Measurements from ENCODE around the gene ADAM19.
"Not testable (repeated sequence)": the region's sequence is repeated elsewhere in the genome, so short reads cannot be mapped to it uniquely, and the experiment has no call there.

ADAM19 gene

GRCh38 chr5:157486221-157486681 is 89.3 kb downstream of the ADAM19 start:
- TF ChIP-seq, protein P1, sequence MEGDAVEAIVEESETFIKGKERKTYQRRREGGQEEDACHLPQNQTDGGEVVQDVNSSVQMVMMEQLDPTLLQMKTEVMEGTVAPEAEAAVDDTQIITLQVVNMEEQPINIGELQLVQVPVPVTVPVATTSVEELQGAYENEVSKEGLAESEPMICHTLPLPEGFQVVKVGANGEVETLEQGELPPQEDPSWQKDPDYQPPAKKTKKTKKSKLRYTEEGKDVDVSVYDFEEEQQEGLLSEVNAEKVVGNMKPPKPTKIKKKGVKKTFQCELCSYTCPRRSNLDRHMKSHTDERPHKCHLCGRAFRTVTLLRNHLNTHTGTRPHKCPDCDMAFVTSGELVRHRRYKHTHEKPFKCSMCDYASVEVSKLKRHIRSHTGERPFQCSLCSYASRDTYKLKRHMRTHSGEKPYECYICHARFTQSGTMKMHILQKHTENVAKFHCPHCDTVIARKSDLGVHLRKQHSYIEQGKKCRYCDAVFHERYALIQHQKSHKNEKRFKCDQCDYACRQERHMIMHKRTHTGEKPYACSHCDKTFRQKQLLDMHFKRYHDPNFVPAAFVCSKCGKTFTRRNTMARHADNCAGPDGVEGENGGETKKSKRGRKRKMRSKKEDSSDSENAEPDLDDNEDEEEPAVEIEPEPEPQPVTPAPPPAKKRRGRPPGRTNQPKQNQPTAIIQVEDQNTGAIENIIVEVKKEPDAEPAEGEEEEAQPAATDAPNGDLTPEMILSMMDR (IDR thresholded peaks at IDR 0.05; ENCODE audit: unreplicated experiment in 3 of 3), result no peak
- Mint-ChIP-seq H3K27ac (no peak overlapping the region), H3K36me3 (ENCODE audit: low read depth) (peaks cover 47% of the 10 kb centered on the region), H3K9me3 (peaks cover 3% of the 10 kb centered on the region), H3K4me3 (no peak overlapping the region), H3K4me1 (no peaks in the 10 kb centered on the region), H3K27me3 (ENCODE audit: low read depth) (no peaks in the 10 kb centered on the region)

GRCh38 chr5:157485811-157486210 is 89.8 kb downstream of the ADAM19 start:
- Mint-ChIP-seq H3K27ac (no peak overlapping the region), H3K27me3 (ENCODE audit: low read depth) (no peaks in the 10 kb centered on the region), H3K4me3 (no peak overlapping the region), H3K4me1 (no peaks in the 10 kb centered on the region), H3K9me3 (peaks cover 3% of the 10 kb centered on the region), H3K36me3 (ENCODE audit: low read depth) (peaks cover 43% of the 10 kb centered on the region)
- TF ChIP-seq, protein P1 (IDR thresholded peaks at IDR 0.05; ENCODE audit: unreplicated experiment in 3 of 3), result no peak

GRCh38 chr5:157485340-157485739 is 90.2 kb downstream of the ADAM19 start:
- H3K36me3 Mint-ChIP-seq (ENCODE audit: low read depth), result peaks cover 41% of the 10 kb centered on the region
- TF ChIP-seq, protein P1 (IDR thresholded peaks at IDR 0.05; ENCODE audit: unreplicated experiment in 3 of 3), result no peak
- H3K4me1 Mint-ChIP-seq, result no peaks in the 10 kb centered on the region
- H3K27ac Mint-ChIP-seq, result no peak overlapping the region
- H3K9me3 Mint-ChIP-seq, result peaks cover 3% of the 10 kb centered on the region
- no peaks in the 10 kb centered on the region for H3K27me3 Mint-ChIP-seq (ENCODE audit: low read depth)
- H3K4me3 Mint-ChIP-seq, result no peak overlapping the region

- Mint-ChIP-seq H3K4me1 (no peaks in the 10 kb centered on the region), H3K4me3 (no peak overlapping the region), H3K9me3 (peaks cover 3% of the 10 kb centered on the region), H3K27me3 (ENCODE audit: low read depth) (no peaks in the 10 kb centered on the region), H3K36me3 (ENCODE audit: low read depth) (peaks cover 43% of the 10 kb centered on the region), H3K27ac (no peak overlapping the region)
- TF ChIP-seq, protein P1 (IDR thresholded peaks at IDR 0.05; ENCODE audit: unreplicated experiment in 3 of 3), result no peak
Measured at GRCh38 chr5:157484768-157485167, 90.8 kb downstream of the ADAM19 start.

- not testable (repeated sequence) for H3K27ac Mint-ChIP-seq
Measured at GRCh38 chr5:157482702-157483101, 92.9 kb downstream of the ADAM19 start.

DNA sequence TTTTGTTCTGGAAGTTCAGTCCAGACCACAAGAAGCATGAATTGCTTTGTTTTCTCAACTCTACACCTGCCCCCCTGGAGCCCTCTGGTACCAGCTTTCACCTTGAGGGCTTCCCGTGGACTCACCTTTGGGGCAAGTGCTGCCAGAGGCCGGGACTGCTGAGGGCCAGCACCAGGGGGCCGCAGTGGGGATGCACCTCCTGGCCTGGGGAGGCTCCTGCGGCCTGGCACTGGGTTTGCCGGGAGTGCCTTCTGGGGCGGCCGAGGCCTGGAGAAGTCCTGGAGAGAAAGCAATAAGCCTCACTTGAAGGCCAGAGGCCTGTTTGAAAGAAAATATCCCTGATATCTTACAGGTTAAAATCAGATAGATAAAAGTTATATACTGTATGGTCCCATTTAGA is 93.9 kb downstream of the ADAM19 start:
- Mint-ChIP-seq H3K4me1 (peaks cover 6% of the 10 kb centered on the region), H3K27me3 (ENCODE audit: low read depth) (no peaks in the 10 kb centered on the region), H3K9me3 (peaks cover 3% of the 10 kb centered on the region), H3K27ac (no peak overlapping the region), H3K36me3 (ENCODE audit: low read depth) (peaks cover 37% of the 10 kb centered on the region), H3K4me3 (no peak overlapping the region)
- TF ChIP-seq, protein P1 (IDR thresholded peaks at IDR 0.05; ENCODE audit: unreplicated experiment in 3 of 3), result no peak

More at GRCh38 chr5:157482702-157483101, 92.9 kb downstream of the ADAM19 start:
- peaks cover 36% of the 10 kb centered on the region for H3K36me3 Mint-ChIP-seq (ENCODE audit: low read depth)
- H3K4me1 Mint-ChIP-seq; H3K4me3 Mint-ChIP-seq; H3K27me3 Mint-ChIP-seq (ENCODE audit: low read depth); H3K9me3 Mint-ChIP-seq: not testable (repeated sequence)

Measured in nephron (organoid).